ENCODE data around the gene GBF1.
"Not testable (repeated sequence)": the region's sequence is repeated elsewhere in the genome, so short reads cannot be mapped to it uniquely, and the experiment has no call there.

Gene GBF1, protein sequence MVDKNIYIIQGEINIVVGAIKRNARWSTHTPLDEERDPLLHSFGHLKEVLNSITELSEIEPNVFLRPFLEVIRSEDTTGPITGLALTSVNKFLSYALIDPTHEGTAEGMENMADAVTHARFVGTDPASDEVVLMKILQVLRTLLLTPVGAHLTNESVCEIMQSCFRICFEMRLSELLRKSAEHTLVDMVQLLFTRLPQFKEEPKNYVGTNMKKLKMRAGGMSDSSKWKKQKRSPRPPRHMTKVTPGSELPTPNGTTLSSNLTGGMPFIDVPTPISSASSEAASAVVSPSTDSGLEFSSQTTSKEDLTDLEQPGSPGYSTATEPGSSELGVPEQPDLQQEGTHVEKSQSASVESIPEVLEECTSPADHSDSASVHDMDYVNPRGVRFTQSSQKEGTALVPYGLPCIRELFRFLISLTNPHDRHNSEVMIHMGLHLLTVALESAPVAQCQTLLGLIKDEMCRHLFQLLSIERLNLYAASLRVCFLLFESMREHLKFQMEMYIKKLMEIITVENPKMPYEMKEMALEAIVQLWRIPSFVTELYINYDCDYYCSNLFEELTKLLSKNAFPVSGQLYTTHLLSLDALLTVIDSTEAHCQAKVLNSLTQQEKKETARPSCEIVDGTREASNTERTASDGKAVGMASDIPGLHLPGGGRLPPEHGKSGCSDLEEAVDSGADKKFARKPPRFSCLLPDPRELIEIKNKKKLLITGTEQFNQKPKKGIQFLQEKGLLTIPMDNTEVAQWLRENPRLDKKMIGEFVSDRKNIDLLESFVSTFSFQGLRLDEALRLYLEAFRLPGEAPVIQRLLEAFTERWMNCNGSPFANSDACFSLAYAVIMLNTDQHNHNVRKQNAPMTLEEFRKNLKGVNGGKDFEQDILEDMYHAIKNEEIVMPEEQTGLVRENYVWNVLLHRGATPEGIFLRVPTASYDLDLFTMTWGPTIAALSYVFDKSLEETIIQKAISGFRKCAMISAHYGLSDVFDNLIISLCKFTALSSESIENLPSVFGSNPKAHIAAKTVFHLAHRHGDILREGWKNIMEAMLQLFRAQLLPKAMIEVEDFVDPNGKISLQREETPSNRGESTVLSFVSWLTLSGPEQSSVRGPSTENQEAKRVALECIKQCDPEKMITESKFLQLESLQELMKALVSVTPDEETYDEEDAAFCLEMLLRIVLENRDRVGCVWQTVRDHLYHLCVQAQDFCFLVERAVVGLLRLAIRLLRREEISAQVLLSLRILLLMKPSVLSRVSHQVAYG (N-terminal part only)

DNA sequence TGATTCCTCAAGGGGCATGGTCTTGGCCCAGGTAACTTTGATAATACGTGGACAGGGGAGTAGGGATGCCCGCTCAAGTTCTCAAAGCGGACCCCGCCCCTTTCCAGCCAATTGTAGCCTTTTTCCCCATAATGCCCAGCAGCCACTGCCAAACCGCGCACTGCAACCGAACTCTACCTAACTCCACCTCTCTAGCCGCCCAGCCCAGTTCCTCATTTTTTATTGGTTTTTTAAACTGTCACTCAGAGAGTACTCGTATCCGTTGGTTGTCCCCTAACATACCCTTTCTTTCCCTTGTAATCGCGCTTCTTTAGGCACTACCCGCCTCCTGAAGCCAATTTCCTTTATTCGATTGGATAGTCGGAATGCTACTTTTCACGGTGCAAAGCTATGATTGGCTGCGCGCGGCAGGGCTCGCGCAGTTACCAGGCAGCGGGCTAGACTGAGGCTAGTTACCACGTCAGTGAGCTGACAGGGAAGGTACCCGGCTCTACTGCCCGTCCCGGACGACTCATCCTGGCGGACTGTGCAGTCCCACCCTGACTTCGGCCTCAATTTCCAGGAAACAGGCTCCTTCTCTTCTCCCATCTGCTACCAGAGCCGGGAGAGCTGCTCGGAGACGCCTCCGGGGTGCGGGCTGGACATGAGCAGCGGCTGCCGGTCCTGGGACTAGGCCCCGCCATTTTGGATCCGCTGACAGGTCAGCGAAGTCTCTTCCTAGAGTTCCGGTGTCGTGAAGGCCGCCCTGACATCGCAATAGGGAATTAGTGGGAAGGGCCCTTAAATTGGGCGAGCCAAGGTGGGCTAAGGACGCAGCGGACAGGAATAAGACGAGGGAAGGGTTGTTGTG lies at the start of gene GBF1:
Gene GBF1, plus strand, starts transcription at position 451 of the 850 bp plus-strand sequence. CDS start 13,407 bp downstream, outside the sequence.
- DNase-seq (ENCODE audit: low read depth): peak; percentile 84

DNA sequence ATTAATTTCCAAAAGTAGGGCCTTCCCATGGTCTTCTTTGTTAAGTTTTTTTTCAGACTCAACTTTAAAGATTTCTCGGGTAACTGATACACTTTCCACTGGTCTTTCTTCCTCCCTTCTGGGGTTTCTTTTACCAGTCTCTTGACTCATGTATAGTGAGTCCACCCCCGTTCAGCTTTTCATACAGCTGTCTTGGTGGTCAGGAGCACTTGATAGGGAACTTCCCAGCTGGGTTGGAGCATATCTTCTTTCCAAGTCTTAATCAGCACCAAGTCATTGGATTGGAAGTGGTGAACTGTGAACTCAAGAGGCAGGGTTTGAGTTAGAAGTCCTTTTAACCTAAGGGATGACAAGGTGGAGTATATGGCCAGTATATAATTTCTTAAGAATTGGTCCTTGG lies 48.4 kb upstream of the GBF1 start:
- DNase-seq (ENCODE audit: low read depth): no peak

DNA sequence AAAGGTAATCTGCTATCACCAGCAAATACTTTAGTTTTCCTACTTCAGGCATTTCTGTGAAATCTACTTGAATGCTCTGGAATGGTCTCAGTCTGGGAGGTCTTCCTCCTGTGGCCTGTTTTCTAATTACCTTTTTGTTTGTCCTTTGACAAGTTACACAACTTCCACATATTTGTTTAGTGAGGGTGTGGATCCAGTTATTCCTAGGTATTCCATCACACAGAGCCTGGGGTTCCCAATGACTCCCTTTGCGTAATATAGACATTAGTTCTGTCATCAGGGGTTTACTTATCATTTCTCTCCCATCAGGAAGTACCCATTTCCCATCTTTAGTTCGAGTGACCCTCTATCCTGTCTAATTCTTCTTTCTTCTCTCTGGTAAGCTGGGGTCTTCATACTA lies 47.3 kb upstream of the GBF1 start:
- DNase-seq (ENCODE audit: low read depth): no peak

DNA sequence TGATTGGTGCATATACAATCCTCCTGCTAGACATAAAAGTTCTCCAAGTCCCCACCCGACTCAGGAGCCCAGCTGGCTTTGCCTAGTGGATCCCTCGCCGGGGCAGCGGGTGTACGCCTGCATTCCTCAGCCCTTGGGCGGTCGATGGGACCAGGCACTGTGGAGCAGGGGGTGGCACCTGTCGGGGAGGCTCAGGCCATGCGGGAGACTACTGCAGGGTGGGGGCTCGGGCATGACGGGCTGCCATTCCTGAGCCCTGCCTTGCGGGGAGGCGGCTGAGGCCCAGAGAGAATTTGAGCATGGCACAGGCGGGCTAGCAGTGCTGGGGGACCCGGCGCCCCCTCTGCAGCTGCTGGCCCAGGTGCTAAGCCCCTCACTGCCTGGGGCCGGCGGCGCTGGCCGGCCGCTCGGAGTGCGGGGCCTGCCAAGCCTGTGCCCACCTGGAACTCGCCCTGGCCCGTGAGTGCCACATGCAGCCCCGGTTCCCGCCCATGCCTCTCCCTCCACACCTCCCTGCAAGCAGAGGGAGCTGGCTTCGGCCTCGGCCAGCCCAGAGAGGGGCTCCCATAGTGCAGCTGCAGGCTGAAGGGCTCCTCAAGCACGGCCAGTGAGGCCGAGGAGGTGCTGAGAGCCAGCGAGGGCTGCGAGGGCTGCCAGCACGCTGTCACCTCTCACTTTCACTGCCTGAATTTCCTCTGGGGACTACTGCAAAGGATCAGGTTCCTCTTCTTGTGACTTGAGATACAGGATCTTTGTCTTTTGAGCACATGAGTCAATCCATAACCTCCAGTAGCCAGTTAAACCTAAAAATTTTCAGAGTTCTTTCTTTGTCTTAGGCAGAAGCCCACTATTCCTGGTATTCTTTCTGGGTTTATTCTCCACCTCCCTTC lies 44.3 kb upstream of the GBF1 start:
- no peak for DNase-seq (ENCODE audit: low read depth)

DNA sequence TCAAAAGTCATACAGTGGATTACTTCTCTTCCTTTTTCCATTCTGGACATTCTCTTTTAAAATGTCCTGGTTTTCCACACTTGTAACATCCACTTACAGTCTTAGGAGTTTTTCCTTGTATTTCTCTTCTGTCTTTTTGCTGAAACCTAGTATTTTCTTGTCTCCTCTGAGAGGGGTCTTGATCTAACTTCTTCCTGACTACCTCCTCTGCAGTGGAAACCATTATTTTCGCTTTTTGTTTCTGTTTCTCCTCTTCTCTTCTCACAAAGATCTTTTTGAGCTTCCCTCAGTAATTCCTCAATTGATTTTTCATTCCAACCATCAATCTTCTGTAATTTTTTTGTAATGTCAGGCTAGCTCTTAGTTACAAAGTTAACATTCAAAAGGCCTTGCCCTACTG lies 42.9 kb upstream of the GBF1 start:
- no peak for DNase-seq (ENCODE audit: low read depth)

DNA sequence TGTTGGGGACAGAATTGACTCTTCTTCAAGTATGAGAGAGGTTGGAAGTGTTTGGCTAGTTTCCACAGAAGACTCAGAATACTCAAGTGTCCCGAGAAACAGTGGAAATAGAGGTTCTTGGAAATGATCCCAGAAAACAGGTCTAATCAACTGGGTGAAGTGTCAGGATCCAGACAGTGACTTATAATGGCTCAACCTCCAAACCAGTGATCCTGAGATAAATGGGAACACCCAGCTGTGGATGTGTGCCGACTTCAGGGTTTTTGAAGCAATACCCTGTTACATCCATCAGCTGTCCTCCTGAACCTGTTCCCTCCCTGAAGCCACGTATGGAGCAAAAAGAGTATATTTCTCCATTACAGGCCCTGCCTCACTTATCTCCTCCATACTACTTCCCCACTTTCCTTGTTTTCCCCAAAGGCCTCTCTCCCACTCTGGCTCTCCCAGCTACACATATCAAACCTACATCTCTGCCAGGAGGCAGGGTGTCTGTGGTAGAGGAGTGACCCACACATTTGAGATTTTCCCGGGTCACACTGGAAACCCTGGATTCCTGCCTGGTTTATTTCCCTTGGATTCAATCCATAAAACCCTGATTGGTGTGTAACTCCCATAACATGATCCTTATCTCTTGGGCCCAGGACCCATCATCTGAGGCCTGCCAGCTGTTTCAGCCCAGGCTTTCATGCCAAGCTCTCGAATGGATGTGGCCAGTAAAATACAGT lies 36.9 kb upstream of the GBF1 start:
- no peak for DNase-seq (ENCODE audit: low read depth)

DNA sequence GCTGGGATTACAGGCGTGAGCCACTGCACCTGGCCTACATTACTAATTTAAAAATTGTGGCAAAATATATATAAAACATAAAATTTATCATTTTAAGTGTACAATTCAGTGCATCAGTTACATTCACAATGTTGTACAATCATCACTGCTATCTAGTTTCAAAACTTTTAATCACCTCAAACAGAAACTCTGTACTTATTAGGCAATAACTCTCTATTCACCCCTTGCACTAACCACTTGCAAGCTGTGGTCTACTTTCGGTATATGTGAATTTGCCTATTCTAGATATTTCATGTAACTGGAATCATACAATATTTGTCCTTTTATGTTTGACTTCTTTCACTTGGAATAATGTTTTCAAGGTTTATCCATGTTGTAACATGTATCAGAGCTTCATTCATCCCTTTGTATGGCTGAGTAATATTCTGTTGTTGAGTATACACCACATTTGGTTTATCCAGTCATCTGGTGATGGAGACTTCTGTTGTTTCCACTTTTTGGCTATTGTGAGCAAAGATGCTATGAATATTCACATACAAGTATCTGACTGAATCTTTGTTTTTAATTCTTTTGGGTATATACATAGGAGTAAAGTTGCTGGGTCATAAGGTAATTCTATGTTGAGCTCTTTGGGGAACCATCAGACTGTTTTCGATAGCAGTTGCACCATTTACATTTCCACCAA lies 33.6 kb upstream of the GBF1 start:
- no peak for DNase-seq (ENCODE audit: low read depth)

DNA sequence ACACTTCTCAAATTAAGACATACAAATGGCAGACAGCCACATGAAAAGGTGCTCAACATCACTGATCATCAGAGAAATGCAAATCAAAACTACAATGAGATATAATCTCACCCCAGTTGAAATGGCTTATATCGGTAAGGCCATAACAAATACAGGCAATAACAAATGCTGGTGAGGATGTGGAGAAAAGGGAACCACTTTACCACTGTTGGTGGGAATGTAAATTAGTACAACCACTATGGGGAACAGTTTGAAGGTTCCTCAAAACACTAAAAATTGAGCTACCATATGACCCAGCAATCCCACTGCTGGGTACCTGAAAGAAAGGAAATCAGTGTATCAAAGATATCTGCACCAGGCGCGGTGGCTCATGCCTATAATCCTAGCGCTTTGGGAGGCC lies 31.7 kb upstream of the GBF1 start:
- not testable (repeated sequence) for DNase-seq (ENCODE audit: low read depth)

DNA sequence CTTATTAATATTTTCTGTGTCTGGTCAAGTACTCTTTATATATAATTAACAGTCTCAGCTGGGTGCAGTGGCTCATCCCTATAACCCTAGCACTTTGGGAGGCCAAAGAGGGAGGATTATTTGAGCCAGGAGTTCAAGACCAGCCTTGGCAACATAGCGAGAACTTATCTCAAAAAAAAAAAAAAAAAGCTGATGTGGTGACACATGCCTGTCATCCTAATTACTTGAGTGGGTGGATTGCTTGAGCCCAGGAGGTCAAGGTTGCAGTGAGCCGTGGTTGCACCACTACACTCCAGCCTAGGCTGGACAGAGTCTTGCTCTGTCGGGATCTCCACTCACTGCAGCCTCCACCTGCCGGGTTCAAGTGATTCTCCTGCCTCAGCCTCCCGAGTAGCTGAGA lies 26.0 kb upstream of the GBF1 start:
- DNase-seq (ENCODE audit: low read depth): no peak

DNA sequence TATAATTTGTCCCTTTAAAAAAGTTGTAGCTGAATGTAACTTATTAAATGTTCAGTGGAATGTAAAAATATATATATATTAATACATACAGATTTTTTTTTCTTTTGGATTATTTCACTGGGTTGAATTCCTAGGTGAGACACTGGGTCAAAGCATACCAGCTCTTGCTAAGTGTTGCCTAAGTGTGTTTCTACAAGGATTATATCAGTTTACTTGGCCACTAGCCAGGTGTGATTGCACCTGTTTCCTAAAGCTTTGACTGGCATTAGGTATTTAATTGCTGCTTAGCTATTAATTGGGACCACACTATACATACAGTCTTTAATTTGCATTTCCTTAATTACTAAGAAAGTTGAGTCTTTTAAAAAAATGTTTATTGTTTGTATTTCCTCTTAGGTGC lies 24.7 kb upstream of the GBF1 start:
- no peak for DNase-seq (ENCODE audit: low read depth)

DNA sequence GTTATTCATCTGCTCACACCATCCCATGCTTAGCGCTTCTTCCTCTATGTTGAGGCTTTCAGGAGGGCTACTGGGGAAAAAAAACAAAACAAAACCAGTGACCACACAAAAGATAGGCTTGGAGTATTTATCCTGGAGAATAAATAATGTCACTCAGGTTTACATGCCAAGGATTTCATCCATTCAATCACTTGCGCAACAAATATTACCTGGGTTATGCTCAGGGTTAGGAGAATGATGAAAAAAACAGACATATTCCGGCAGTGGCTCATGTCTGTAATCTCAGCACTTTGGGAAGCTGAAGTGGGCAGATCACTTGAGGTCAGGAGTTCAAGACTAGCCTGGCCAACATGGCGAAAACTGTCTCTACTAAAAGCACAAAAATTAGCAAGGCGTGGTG lies 22.5 kb upstream of the GBF1 start:
- no peak for DNase-seq (ENCODE audit: low read depth)

DNA sequence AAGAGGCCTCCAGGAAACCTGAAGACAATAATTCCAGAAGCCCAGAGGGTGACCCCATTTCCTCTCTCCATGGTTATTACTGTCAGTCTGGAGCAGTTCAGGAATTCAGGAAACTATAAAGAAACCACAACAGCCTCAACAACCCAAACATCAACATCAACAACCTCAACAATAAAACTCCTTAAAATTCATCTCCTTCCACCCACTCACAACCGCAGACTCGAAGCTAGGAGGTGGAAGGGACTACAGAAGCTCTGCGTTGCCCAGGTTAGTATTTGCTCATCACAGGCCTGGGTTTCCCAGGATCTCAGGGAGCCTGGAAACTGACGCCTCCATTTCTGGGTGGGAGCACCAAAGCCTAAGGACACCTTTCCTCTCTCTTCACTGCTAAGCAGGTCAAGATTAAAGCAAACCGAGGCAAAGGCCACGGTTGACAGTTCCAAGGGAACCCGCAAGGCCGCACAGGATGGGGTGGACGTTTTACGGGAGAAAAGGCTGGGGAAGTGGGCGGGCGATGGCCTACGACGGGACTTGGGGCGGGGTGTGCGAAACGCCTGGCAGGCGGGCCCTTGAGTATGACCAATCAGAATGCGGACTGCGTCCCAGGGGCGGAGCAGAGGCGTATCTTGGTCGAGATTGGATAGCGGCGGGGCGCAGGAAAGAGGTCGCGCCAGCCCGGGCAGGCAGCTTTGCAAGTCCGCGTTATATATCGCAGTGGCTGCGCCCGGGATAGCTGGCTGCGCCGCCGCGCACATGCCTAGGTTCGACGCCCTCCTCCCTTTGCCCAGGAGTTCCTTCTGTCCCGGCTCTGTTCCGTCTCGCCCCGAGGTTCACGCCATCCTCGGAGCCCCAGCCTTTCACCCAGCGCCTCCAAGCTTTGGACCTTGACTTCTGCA lies 19.4 kb upstream of the GBF1 start, which contains the start of gene ELOVL3:
Gene ELOVL3, plus strand, starts transcription at position 654 of the 896 bp plus-strand sequence. CDS start 250 bp downstream, outside the sequence.
- peak; percentile 77 for DNase-seq (ENCODE audit: low read depth)

DNA sequence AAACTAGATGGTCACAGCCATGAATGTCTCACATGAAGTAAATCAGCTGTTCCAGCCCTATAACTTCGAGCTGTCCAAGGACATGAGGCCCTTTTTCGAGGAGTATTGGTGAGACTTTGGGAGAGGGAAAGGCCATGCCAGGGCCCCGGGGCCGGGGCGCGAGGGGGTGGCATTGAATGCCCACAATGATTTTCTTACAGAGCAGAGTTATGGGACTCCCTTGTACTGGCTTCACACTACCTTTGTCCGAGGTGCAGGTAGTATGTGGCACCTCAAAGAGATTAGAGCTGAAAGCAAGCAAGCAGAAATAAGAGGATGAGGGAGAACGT lies 18.8 kb upstream of the GBF1 start:
- DNase-seq (ENCODE audit: low read depth): no peak

DNA sequence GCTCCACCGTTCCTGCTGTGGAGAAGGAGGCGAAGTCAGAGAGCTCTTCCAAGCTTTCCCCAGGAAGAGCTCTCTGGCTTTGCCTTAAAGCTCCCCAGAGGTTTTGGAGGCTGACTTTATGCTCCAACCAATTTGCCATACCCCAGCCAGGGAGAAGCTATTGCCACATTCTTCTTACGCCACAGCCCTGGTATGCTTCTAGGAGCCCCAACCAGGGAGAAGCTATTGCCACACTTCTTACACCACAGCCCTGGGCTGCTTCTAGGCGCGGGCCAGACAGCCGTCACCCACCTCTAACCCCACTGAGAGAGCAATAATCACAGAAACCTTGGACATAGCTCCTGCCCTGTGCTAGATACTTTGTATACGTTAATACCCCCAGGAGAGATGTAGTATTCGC lies 18.3 kb upstream of the GBF1 start:
- no peak for DNase-seq (ENCODE audit: low read depth)

DNA sequence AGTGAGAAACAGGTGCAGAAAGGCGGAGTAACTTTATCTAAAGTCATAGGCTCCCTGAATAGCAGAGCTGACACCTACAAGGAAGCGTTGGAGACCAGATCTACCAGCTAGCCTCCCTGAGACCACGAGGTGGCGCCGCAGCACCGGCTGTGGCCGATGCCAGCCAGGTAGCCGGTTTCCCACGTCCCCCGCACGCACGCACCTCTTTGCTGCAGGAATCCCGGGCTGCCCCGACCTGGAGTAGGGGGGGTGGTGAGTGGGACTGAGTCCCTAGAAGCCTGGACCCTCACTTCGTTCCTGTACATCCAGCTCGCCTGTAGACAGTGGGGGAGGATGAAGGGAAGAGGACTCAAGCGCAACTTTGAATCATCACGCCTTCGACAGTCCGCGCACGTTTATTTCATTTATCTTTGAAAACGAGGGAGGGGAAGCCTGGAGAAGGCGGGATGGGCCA lies 15.5 kb upstream of the GBF1 start:
- DNase-seq (ENCODE audit: low read depth): peak; percentile 68

DNA sequence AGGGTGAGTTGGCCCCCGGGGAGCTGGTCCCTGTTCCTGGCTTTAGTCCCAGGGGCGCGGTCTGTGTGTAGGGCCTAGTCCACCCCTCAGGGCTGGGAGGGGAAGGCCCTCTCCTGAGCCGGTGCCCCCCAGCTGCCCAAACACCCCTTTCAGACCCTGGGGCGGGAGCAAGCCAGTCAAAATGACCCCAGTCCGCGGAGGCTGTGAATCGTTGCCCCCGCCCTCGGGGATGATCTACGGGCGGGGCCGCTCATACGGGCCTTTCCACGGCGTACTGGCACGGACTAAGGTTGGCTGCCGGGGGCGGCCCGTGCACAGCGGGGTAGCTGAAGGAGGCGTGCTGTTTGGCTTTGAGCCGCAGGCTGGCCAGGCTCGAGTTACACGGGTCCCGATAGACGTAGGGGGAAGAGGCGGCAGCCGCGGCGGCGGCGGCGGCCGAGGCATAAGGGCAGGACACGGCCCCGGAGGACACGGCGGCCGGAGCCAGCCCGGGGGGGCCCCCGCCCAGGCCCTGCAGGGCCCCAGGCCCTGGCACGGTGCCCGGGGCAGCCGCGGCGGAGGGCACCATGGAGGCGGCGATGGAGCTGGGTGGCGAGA lies 15.0 kb upstream of the GBF1 start:
- no peak for DNase-seq (ENCODE audit: low read depth)

DNA sequence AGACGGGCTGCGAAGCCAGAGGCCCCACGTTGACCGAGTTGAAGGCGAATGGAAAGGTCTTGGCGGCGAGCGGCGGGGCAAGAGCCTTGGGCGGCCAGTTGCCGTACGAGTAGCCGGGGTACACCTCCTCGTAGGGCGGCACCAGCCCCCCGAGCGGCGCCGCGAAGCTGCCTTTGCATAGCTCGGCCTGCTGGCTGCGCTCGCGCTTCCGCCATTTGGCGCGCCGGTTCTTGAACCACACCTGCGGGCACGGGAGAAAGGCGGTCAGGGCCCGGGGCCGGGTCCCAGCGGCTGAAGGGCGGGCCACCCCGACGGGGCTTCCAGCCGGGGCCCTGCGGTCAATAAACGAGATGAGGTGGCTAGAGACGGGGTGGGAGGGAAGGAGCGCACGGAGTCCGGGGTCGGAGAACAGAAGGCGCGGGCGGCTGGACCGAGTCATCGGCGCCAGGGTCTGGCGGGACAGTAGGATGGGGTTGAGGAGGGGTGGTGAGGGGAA lies 14.4 kb upstream of the GBF1 start:
- DNase-seq (ENCODE audit: low read depth): no peak

Measured in T-helper 22 cell (primary cell).